Glomerular visceral epithelial cell (primary cell): Measurements from ENCODE around the gene ORMDL2.
"Not testable (repeated sequence)": the region's sequence is repeated elsewhere in the genome, so short reads cannot be mapped to it uniquely, and the experiment has no call there.

Source experiments
- DNase-seq: peaks from one replicate; pipeline ENCODE4 v3.0.0-alpha.2; 2016; ENCODE audit errors: extremely low spot score

ORMDL2 gene

GRCh38 chr12:55852740-55853139, 34.9 kb downstream of the ORMDL2 start:
- no peak for DNase-seq

- DNase-seq: no peak
These were observed 43.6 kb downstream of the ORMDL2 start for GRCh38 chr12:55861396-55861795.

- DNase-seq: no peak
These were observed 44.0 kb downstream of the ORMDL2 start for GRCh38 chr12:55861871-55862270.

GRCh38 chr12:55862286-55862685, 44.4 kb downstream of the ORMDL2 start:
- no peak for DNase-seq

GRCh38 chr12:55862931-55863330, 45.1 kb downstream of the ORMDL2 start:
- not testable (repeated sequence) for DNase-seq

GRCh38 chr12:55865327-55865726, 47.5 kb downstream of the ORMDL2 start:
- DNase-seq: no peak

GRCh38 chr12:55866454-55867004, 48.7 kb downstream of the ORMDL2 start:
- not testable (repeated sequence) for DNase-seq
